ENCODE data around the gene ARHGEF2. TPM values are rescaled to one million over a fixed set of nuclear protein-coding genes. Genes with fewer than 3 reads are reported as not detected.

Gene ARHGEF2
- polyA plus RNA-seq, 3 donors = 15.4 to 271 (median 18.6) TPM

- WGBS (ENCODE audit: insufficient coverage) = 55% methylated on average over 5 of the region's 7 CpGs
- H3K36me3 Mint-ChIP-seq = peaks cover 12 to 26% of the 10 kb centered on the region in 2 donors
- peak overlapping the region in 1 of 3 experiments; percentile 94 for H3K4me3 ChIP-seq (replicated peaks in 1 of 3; ENCODE audit: low read depth in 2 of 3, low read length in 3 of 3)
- H3K4me3 Mint-ChIP-seq = peak overlapping the region in 1 of 2 donors; percentile 67
- H3K9me3 ChIP-seq (replicated peaks in 1 of 2; ENCODE audit: control insufficient read depth in 1 of 2, insufficient read depth in 1 of 2, low read length in 2 of 2) = no peaks in the 10 kb centered on the region
- no peak overlapping the region for H2AFZ ChIP-seq (ENCODE audit: insufficient read depth, low read depth, low read length, poor library complexity, severe bottlenecking)
- H3K79me2 ChIP-seq (ENCODE audit: insufficient read depth, low read length) = peaks cover 64% of the 10 kb centered on the region
- intact Hi-C loops (cut with micrococcal nuclease) = no loop called here
- H3K27ac Mint-ChIP-seq = peak overlapping the region; percentile 79 to 99 (median 95)
- no peak overlapping the region for H3K9ac ChIP-seq (ENCODE audit: insufficient read depth, low read length, poor library complexity, severe bottlenecking)
- peak overlapping the region; percentile 4 for H3K4me2 ChIP-seq (replicated peaks; ENCODE audit: extremely low read depth, low read length, poor library complexity, severe bottlenecking)
- no peak for TF ChIP-seq CTCF (IDR thresholded peaks at IDR 0.05)
- peaks cover 52 to 58% of the 10 kb centered on the region in 2 donors for H3K4me1 ChIP-seq (ENCODE audit: control insufficient read depth in 1 of 2, insufficient read depth in 2 of 2, low read length in 2 of 2)
- peaks cover 52% of the 10 kb centered on the region for H3K4me1 Mint-ChIP-seq
- peak overlapping the region; percentile 55 to 97 for H3K27ac ChIP-seq (ENCODE audit: low read depth in 1 of 2, low read length in 2 of 2)
- no peaks in the 10 kb centered on the region for H3K27me3 ChIP-seq (ENCODE audit: control insufficient read depth in 2 of 2, insufficient read depth in 2 of 2, low read length in 2 of 2)
- H3K36me3 ChIP-seq (replicated peaks in 1 of 2; ENCODE audit: control insufficient read depth in 1 of 2, insufficient read depth in 2 of 2, low read length in 2 of 2) = no peaks in the 10 kb centered on the region
- no peak for DNase-seq
- peaks cover 0 to 3% (median 2%) of the 10 kb centered on the region in 3 donors for H3K27me3 Mint-ChIP-seq (ENCODE audit: low read depth in 3 of 3)
- H4K20me1 ChIP-seq (ENCODE audit: insufficient read depth, low read length) = peaks cover 20% of the 10 kb centered on the region
- H3K9me3 Mint-ChIP-seq = peaks cover 0 to 2% (median 0%) of the 10 kb centered on the region in 7 donors
These were observed 3.8 kb upstream of the ARHGEF2 start for GRCh38 chr1:155982106-155982505.

DNA sequence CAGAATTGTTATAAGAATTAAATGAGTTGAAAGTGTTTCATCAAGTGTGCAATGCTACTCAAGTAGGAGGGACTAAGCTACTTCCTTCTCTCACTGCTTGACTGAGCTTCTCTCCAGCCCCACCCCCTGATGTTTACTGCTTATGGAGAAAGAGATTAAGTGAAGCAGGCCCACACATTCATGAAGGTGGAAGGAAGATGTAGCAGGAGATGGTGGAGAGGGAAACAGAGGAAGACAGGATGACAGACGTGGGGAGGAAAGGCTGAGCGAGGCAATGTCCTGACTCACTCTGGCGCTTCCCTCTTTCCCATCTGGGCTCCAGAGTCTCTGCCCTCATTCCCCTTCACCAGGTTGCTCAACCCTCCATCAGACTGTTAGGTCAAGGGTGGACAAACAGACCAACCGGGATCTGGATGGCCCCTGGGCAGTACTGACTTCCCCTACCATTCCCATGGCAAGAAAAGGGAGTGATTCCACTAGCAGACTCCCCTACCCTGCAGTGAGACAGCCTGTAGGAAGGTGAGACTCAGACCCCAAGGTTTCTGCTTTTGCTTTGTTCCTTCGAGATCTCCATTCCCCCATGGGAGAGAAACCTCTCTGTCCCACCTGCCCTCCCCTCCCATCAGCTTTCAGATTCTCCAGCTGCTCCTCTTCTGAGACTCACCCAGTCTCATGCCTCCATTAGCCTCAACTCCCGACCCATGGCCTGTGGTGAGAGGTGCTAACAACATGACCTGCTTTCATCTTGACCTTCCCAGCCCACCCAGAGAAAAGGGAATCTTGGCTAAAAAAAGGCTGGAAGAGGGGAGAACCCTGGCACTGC, 3.1 kb upstream of the ARHGEF2 start:
- Mint-ChIP-seq H3K4me3 (peak overlapping the region; percentile 62 to 67), H3K36me3 (peaks cover 13 to 30% of the 10 kb centered on the region in 2 donors), H3K27me3 (ENCODE audit: low read depth in 3 of 3) (peaks cover 0 to 3% (median 2%) of the 10 kb centered on the region in 3 donors), H3K4me1 (peaks cover 51% of the 10 kb centered on the region), H3K9me3 (peaks cover 0 to 2% (median 0%) of the 10 kb centered on the region in 7 donors), H3K27ac (peak overlapping the region; percentile 79 to 99 (median 95))
- peak overlapping the region; percentile 96 for H3K4me2 ChIP-seq (replicated peaks; ENCODE audit: extremely low read depth, low read length, poor library complexity, severe bottlenecking)
- H3K9ac ChIP-seq (ENCODE audit: insufficient read depth, low read length, poor library complexity, severe bottlenecking) = no peak overlapping the region
- H3K79me2 ChIP-seq (ENCODE audit: insufficient read depth, low read length) = peaks cover 70% of the 10 kb centered on the region
- no peak overlapping the region for H2AFZ ChIP-seq (ENCODE audit: insufficient read depth, low read depth, low read length, poor library complexity, severe bottlenecking)
- peaks cover 52 to 64% of the 10 kb centered on the region in 2 donors for H3K4me1 ChIP-seq (ENCODE audit: control insufficient read depth in 1 of 2, insufficient read depth in 2 of 2, low read length in 2 of 2)
- peak overlapping the region; percentile 55 to 97 for H3K27ac ChIP-seq (ENCODE audit: low read depth in 1 of 2, low read length in 2 of 2)
- DNase-seq = peak; percentile 56 to 74 (median 68)
- H4K20me1 ChIP-seq (ENCODE audit: insufficient read depth, low read length) = peaks cover 26% of the 10 kb centered on the region
- H3K27me3 ChIP-seq (ENCODE audit: control insufficient read depth in 2 of 2, insufficient read depth in 2 of 2, low read length in 2 of 2) = no peaks in the 10 kb centered on the region
- intact Hi-C loops (cut with micrococcal nuclease) = no loop called here
- H3K36me3 ChIP-seq (replicated peaks in 1 of 2; ENCODE audit: control insufficient read depth in 1 of 2, insufficient read depth in 2 of 2, low read length in 2 of 2) = no peaks in the 10 kb centered on the region
- WGBS (ENCODE audit: insufficient coverage) = 25% methylated on average over 3 of the region's 6 CpGs
- no peaks in the 10 kb centered on the region for H3K9me3 ChIP-seq (replicated peaks in 1 of 2; ENCODE audit: control insufficient read depth in 1 of 2, insufficient read depth in 1 of 2, low read length in 2 of 2)
- no peak for TF ChIP-seq CTCF (IDR thresholded peaks at IDR 0.05)
- H3K4me3 ChIP-seq (replicated peaks in 1 of 3; ENCODE audit: low read depth in 2 of 3, low read length in 3 of 3) = peak overlapping the region in 1 of 3 experiments; percentile 94
